HG02943 (cell line): ENCODE data around the gene PRDM16.

ENCODE experiments used
- ATAC-seq: cut with Tn5 transposase; IDR thresholded peaks from one replicate; pipeline ENCODE4 v1.9.1; 2021; ENCODE audit warnings: mild to moderate bottlenecking, low read depth, moderate library complexity; ENCODE audit not compliant: unreplicated experiment

PRDM16 gene

DNA sequence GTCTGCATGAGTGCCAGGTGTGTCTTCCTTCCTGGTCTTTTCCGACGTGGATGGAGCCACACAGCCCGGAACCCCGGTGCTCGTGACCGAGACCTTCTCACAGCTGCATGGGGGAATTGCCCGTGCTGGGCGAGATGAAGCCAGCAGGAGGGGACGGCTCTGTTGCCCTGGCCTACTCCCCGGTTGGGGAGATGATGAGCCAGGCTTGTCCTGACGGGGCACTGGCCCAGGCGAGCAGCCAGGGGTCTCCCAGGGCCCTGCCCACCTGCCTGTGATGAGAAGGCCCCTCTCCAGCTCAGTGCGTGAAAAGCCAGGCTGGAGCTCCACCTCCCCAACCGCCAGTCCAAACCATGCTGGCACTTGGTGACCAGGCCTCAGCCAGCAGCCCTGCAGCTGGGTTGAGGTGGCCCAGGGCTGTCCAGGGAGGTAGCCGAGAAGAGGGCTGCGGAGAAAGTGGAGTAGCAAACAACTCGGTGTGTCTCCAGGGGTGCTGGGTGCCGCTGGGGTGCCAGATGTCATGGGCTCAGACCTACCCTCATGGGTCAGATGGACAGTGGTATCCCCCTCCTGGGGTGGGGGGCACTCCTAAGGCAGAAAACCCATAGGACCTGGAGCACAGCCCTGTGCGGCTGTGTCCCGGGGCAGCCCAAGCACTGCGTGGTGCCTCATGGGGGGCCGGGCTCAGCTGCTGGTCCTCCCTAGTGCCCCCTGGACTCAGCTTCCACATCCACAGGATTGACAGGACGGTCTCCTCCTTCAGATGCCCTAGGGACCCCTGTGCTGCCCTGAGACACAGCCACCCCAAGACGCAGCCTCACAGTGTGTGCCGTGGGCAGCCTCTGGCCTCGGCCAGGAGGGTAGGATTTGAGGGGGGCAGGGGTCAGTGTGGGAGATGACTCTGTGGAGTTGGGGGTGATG is 26.1 kb downstream of the PRDM16 start:
- ATAC-seq = no peak

DNA sequence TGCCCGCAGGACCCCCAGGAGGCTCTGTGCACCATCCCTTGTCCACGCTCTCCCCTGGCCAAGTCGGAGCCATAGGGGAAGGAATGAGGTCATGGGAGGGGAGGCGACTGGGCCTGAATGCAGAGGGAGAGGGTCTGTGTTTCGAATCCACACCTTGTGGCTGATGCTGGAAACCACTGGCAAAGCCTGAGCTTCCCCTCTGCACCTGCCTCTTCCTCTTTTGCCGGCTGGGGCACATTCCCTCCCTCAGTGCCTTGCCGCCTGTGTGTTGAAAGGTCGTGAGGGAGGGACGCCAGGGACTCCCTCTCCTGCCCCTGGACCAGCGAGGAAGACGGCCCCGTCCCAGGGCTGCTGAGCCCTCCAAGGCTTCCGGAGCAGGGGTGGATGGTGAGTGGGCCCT is 27.3 kb downstream of the PRDM16 start:
- no peak for ATAC-seq

DNA sequence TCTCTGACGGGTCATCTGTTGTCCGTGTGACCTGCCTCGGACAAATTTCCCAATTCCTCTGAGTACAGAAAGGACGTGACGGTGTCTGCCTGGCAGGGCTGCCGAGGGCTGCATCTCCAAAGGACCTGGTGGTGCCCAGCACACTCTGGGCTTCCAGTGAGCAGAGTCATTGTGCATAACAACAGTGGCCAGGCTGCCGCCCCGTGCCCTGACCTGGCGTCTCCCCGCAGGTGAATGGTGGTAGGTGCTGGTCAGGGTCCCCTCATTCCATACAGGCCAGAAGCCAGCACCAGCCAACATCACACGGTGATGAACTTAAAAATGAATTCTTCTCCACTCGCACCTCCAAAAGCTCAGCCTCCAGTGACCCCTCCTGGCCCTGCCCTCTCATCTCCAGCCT is 28.2 kb downstream of the PRDM16 start:
- no peak for ATAC-seq

DNA sequence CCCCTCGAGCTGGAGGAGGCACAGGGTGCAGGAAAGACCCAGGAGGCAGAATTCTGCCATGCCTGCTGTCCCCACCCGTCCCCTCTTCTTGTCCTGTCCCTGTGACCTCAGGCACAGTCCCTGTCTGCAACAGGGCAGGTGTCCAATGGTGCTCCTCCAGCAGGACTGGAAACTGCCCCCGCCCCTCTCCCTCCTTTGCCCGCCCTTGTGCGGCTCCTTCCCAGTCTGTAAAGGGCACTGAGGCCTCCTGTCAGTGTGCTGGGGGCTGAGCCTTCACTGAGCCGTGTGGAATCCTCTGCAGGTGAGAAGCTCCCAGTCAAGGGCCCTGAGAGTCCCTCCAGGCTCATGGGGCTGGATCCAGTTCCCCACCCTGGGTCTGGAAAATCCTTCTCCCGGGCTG is 28.9 kb downstream of the PRDM16 start:
- no peak for ATAC-seq

DNA sequence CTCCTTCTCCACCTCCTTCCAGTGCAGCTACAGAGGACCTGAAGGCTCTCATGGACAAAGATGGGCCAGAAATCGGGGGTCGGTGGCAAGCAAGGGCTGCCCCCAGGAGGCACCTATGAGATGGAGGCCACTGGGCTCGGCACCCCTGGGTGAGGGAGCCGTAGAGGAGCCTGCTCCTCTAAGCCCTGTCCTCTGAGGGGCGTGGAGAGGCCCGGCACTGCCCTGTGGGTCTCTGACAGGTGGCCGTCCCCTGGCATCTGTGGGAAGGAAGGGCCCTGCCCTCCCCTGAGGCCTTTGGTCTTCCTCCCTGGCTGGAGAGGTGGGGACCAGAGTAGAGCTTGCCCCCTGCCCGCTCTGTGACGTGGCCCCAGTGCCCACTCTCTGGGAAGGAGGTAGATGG is 30.9 kb downstream of the PRDM16 start:
- ATAC-seq = no peak

DNA sequence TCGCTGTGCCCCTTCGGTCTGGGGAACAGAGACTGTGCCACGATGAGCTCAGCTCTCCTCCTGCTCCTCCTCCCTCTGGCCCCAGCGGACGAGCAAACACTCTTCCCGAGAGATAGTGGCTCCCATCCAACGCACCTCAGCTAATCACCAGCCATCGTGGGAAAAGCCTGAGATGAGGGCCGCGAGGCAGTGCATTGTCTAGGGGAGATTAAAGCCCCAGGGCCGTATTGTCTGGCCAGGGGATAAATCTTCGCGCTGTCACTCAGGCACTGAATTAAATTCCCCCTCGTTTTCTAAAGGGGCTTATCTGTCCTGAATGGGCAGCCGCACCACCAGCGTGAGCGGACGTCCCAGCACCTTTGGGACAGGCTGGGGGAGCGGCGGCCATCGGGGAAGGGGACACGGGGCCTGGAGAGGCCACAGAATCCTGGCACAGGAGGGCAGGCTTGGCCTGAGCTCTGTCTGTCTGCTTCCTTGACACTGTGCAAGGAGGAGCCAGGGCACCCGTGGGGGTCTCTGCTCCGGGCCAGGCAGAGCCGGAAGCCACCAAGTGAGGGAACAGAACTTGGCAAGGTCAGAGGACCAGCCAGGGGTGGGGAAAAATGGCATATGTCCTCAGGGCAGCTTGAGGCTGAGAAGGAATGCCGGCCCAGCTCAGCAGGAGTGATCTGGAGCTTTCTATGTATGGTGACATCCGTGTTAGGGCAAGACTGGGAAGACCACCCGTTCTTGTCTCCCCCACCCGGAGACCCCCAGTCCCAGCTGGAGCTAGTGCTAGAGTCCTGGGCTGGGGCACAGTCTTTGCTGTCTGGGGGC is 32.3 kb downstream of the PRDM16 start:
- no peak for ATAC-seq

DNA sequence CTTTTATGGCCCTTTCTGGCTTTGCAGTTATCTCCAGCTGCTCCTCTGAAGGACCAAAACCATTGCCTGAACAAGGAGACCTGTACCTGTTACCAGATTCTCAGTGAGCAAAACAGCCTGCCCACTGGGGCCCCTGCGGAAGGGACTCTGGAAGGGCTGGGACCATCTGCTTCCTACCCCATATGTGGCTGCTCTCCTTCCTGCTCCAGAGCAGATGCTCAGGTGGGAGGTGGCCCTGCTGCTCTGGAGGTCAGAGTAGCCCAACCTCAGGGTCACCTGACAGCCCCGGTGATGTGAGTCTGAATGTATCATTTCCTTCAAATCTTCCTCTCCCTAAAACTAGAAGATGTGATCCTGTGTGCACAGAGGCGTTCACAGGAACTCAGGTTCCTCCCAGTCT is 33.6 kb downstream of the PRDM16 start:
- ATAC-seq = no peak

DNA sequence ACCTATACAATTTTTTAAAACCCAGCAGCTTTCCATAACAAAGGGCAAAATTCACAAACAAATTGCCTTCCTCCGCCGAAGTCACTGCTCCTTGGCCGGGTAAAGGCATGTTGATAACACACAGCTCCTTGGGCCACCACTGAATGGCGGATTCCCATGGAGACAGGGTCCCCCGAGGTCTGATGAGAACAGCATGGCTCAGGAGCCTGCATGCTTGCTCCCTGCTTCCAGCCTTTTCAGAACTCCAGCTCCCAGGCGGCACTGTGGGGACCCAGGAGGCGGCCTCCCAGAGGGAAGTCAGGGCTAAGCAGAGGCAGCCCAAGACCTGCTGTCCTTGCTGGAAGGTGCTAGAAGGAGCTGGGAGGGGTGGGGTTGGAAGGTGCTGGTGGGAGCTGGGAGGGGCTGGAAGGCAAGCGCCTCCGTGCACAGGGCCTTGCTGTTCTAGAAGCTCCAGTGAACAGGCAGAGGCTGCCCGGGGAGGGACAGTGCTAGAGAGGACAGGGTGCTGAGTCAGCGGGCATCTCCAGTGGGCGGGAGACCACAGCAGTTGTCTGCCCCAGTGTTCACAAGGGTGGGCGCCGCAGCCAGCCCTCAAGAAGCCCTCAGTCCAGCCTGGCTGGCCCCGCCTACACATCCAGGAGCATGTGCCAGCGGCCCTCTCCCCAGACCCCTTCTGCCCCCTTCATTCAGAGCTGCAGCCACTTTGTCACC is 35.1 kb downstream of the PRDM16 start:
- ATAC-seq = no peak

DNA sequence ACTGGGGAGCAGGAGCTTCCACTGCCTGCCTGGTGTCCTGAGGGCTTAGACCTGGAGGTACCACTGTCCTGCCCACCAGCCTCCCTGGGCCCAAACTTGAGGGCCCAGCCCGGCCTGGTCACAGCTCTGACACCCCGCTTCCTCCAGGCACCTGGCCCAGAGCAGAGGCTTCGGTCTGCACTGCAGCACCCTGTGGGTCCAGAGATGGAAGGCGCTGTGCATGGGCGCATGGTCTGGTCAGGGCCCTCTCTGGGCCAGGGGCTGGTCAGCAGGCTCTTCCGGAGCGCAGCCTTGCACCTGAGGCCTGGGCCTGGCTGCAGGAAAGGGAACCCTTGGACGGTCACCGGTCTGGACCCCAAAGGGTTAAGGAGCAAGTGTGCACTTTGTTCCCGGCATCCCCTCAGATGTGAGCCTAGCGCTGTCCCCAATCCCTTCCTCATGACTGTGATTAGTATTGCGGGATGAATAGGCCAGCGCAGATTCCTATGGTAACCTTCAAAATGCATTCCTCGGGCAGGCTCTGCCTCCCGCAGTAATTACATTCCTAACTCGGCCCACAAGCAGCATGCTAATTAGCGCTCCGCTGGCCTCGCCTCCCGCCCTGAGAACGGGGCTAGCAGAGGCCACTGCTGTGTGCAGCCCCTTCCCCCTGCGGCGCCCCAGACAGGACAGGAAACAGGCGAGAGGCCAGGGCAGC is 36.3 kb downstream of the PRDM16 start:
- ATAC-seq = no peak

DNA sequence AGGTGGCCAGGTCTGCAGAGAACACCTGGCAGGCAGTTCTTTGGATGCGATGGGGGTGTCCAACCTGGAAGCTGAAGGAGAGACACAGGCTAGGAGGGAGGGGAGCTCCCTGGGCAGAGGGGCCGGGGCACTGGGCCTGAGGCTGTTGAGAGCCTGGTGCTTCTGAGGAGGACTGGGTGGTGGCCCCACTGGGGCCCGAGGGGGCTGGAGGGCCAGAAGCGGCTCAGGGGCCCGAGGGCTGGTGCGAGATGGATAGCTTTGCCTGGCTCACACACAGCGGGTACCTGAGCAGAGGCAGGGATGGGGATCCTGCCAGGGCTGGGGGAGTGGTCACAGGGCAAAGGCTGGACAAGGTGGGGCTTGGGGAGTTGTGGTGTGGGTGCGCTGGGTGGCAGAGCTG is 37.2 kb downstream of the PRDM16 start:
- ATAC-seq = no peak

DNA sequence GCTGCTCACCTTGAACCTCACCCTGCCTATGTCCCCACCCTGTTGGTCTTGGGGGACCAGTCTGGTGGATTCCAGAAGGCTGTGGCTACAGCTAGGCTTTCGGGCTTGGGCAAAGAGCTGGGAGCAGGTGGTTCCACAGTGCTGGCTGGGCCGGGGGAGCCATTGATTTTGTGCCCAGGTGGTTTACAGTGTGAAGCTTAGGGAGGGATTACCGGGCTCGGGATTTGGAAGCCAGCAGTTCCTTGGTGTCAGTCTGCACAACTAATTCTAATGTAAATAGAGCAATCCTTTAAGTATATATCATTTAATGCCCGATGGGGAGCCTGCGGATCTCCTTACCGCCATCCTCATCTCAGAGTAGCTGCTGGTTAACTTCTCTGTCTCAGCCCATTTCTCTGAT is 38.2 kb downstream of the PRDM16 start:
- ATAC-seq = no peak

DNA sequence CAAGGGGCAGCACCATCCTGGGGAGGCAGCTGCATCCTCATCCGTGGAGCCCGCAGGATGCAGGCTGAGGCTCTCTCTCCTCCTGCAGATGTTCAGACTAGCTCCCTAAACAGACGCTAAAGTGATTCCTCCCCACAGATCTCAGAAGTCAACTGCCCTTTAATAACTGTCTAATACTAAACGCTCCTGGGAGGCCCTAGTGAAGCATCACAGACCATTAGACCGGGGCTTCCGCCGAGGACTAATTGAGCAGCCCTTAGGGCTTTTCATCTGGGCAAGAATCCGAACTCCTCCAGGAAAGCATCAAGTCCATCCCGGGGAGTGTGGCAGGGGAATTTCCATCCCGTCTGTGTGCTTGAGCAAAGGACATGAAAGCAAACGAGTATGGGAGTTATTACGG is 40.4 kb downstream of the PRDM16 start:
- no peak for ATAC-seq

DNA sequence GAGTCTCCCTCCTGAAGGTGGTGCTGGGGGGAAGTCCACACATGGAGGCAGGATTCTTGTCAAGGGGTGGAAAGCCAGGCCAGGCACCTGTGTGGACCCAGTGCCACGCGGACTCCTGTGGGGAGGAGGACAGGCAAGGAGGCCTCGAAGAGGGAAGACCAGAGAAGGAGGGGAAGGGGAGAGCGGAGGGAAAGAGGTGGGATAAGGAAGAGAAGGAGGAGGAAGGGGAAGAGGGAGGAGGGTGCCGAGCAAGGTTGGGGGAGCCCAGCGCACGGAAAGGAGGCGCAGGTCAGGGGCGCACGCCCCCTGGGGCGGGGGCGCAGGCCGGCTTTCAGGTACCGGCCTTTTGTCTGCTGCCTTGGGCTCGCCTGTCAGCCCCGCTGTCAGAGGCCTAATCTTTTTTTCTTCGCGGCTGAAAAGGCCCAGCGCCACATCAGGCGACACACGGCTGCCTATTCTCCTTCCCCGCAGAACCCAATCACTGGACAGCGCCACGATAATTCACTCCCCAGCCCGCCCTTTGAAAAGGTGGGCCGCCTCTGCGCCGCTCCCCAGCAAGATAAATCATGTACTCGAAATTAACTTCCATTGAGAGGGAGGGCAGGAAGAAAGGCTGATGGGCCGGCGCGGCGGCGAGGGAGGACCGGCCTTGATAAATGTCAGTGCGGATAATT is 42.5 kb downstream of the PRDM16 start:
- no peak for ATAC-seq

DNA sequence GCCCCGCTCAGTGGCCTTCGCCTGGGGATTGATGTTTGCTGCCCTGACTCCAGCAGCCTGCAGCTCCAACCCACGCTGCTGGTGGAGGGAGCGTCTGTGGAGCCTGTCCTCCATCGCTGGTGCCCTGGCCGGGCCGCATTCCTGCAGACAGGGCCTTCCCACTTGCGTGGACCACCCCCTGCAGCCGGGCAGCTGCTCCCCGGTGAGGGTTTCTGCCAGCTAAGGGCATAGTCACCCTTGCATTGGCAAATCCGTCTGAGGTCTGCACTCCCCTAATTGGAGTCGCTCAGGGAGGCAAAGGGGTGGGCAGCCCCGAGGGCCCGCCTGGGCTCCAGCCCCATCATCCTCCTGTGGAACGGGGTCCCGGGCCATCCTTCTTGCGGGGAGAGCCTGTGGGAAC is 43.5 kb downstream of the PRDM16 start:
- ATAC-seq = no peak

DNA sequence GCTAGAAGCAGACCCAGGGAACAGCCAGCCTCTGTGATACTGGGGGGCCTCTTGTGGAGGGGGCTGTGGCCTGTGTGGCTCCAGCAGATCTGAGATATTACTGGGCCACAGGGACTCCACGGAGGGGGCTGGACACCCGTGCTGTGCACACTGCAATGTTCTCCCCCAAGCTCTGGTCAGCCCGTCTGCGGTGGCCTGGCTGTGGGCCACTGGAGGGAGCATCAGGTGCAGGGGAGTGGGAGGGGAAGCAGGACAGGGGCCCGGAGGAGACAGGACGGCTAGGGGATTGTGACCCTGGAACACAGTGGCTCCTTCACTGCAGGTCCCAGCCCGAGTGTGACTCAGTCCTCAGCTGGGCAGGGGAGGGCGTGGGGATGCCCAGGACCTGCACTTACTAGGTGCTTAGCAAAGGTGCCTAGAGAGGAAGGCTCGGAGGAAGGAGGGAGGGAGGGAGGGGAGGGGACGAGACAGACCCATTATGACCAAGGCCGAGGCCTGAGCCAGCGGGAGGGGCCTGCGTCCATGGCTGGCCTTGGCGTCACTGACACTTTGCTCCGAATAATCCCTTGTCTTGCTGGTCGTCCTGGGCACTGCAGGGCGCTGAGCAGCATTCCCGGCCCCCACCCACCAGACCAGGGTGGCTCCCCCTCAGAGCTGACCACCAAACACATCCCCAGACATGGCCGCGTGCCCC is 44.2 kb downstream of the PRDM16 start:
- no peak for ATAC-seq

DNA sequence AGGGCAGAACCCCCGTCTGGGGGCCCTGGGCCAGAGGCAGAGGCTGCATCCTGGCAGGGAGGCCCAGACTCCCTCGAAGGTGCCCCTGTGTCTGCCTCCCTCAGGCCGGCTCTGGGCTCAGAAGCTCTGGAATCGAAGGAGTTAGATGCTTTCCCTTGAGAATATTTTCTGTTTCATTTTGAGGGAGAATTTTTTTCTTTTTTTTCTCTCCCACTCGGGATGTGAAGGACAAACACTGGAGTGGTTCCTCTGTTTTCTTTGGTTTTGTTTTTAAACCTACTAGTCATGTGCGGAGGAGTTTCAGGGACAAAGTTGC is 44.7 kb downstream of the PRDM16 start:
- no peak for ATAC-seq

DNA sequence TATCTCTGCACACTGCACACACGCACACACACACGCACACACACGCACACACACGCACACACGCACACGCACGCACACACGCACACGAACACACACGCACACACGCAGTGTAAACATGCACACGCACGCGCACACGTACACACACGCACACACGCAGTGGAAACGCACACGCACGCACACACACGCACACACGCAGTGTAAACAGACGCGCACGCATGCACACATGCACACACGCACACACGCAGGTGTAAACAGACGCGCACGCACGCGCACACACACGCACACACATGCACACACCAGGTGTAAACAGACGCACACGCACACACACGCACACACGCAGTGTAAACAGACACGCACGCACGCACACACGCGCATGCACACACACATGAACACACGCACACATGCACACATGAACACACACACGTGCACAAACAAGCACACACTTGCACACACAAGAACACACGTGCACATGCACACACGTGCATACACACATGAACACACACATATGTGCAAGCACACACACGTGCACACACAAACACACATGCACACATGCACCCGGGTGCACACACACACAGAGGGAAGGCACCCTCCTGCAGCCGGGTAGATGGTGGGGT is 45.2 kb downstream of the PRDM16 start:
- ATAC-seq = no peak

DNA sequence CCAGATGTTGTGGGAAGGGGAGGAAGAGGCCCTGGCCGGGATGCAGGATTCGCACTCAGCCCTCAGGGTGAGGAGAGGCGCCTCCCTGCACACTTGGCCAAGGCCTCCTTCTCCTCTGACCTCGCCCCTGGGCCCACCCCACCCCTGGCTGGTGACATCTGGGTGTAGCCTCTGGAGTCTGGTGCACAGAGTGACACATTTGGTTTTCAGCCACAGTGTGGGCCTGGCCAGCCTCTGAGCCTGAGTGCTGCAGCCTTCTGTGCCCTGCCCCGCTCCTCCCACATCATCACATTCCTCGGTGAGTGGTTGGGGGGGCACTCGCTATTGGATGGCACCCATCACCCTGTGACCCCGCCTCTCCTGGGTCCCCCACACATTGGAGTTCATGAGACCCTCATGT is 45.8 kb downstream of the PRDM16 start:
- ATAC-seq = no peak
